Heart right ventricle (tissue), 16 donors: ENCODE data around the gene HMGN2. TPM values are rescaled to one million over a fixed set of nuclear protein-coding genes. Genes with fewer than 3 reads are reported as not detected.

Source experiments
- ATAC-seq, 8 donors: fragments of 200-7000 bp; cut with Tn5 transposase; one replicate each; pipeline ENCODE4 v1.9.1; 2020; ENCODE audit warnings: mild to moderate bottlenecking in 8 of 8, moderate library complexity in 8 of 8, moderate number of reproducible peaks in 1 of 8
- DNase-seq, 2 donors: peaks; one replicate each; pipeline ENCODE4 v3.0.0-alpha.2; 2020
- H3K27ac ChIP-seq, 10 donors: fragments of 200-600 bp; sonication (generic) in 2 of 10; one replicate each; pipeline versions ENCODE4 v1.5.0 to v1.8.0; 2020 to 2022; ENCODE audit warnings: mild to moderate bottlenecking in 3 of 10
- H3K27me3 ChIP-seq, 7 donors: fragments of 200-600 bp; one replicate each; pipeline ENCODE4 v1.8.0; 2021 to 2022; ENCODE audit warnings: mild to moderate bottlenecking in 2 of 7
- H3K36me3 ChIP-seq, 9 donors: fragments of 200-600 bp; sonication (generic) in 1 of 9; one replicate each; pipeline versions ENCODE4 v1.5.0 to v1.8.0; 2020 to 2022; ENCODE audit warnings: mild to moderate bottlenecking in 2 of 9
- H3K4me1 ChIP-seq, 9 donors: fragments of 200-600 bp; sonication (generic) in 1 of 9; one replicate each; pipeline versions ENCODE4 v1.5.0 to v1.8.0; 2020 to 2022; ENCODE audit warnings: mild to moderate bottlenecking in 4 of 9
- H3K4me3 ChIP-seq, 10 donors: fragments of 200-600 bp; sonication (generic) in 2 of 10; one replicate each; pipeline versions ENCODE4 v1.5.0 to v1.8.0; 2020 to 2022; ENCODE audit warnings: mild to moderate bottlenecking in 7 of 10, moderate library complexity in 2 of 10
- H3K9me3 ChIP-seq, 11 donors: fragments of 200-600 bp in 10 of 11; sonication (generic) in 2 of 11; one replicate each; pipeline versions ENCODE4 v1.5.0 to v1.8.0; 2013 to 2022; ENCODE audit warnings: mild to moderate bottlenecking in 2 of 11, control low read depth in 1 of 11, moderate library complexity in 1 of 11
- CTCF ChIP-seq, 9 donors: fragments of 200-600 bp; sonication (generic) in 2 of 9; IDR thresholded peaks; one replicate each; pipeline versions ENCODE4 v1.5.0 to v1.8.0; 2021 to 2022; ENCODE audit warnings: antibody characterized with exemption in 9 of 9, mild to moderate bottlenecking in 5 of 9, moderate library complexity in 1 of 9
- WGBS, 2 donors: extraction: QIAGEN DNeasy Blood & Tissue Kit; methylation state at CpG; one replicate each; pipeline ENCODE4 v1.1.7; 2013; ENCODE audit warnings: inconsistent platforms in 1 of 2; 5-methylcytosine and 5-hydroxymethylcytosine counted together
- intact Hi-C, 10 donors: fragments of 100-400 bp; cut with DNase I; formaldehyde crosslinking; loops; one replicate each; pipeline versions ENCODE4 v1.11.1 to v1.14.2; 2022
- polyA plus RNA-seq, 2 donors: library from polyadenylated mRNA; stranded (reverse); fragments of 200-250 nt; gene quantifications; one replicate each; pipeline ENCODE4 v1.2.3, GENCODE V29; 2013
- total RNA-seq, 10 donors: library from RNA; stranded (reverse); fragmentation: NEBNext Ultra II Directional in 3 of 10; extraction: Animal tissue kit (Norgen Biotek cat#: 25700) in 3 of 10; gene quantifications; one replicate each; pipeline versions ENCODE4 v1.2.1 to v1.2.4, GENCODE V29; 2021 to 2023
- donor health status: Arrhythmogenic right ventricular cardiomyopathy.
- donor health status: ischemic (EF 13 %, LVEDD 7.1; RV severe dilation, severe dysfunction).
- donor health status: healthy with polysubstance abuse.
- donor health status: DM: no; HTN: yes; CAD: no.
- donor health status: DM: no; HTN: no; CAD: no.
- donor health status: ischemic (EF 25% LVEDD 6.9; RV normal size, moderate dysfunction).
- donor health status: ischemic (EF 25% LVEDD 5.7; RV mildly dilated, moderate dysfunction).
- donor health status: healthy.
- donor health status: DM: yes; HTN: yes; CAD: no.
- donor health status: Ischemic cardiomyopathy.
- donor health status: ischemic (EF 35%, LVEDD 5.7; RV mildly dilated, moderate dysfunction).
- donor health status: nonischemic (EF 11% LVEDD 7.7; RV severe dilation, severe dysfunction).
- donor health status: DM: yes; HTN: yes; CAD: no.
- donor health status: PGD.
- donor health status: ischemic (EF 29% LVEDD 5.4; RV normal size, mild dysfunction).
- donor health status: nonischemic (EF 23%, LVEDD 6.1; RV moderate dilation, normal function).

Gene HMGN2
- total and polyA plus RNA-seq, 12 donors, result 104 to 221 (median 206) TPM

DNA sequence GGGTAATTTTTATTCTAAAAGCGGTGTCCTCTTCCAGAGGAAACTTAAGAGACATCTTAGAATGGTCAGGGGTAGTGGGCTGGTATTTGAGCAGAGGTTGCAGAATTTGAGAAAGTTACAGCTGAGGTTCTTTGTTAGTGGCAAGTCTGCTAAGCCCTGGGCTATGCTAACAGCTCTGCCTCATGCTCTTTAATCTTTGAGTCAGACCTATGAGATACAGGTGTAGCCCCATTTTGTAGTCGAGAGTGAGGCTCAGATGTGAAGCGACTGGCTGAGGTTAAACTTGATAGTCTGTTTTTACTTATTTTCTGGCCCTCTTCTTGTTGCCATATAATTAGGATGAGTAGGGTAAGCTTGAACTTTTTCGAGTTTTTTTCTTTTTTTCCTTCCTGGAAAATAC, 4.7 kb downstream of the HMGN2 start:
- DNase-seq, result no peak
- intact Hi-C loops, result no loop called here

GRCh38 chr1:26477446-26478152, 5.4 kb downstream of the HMGN2 start:
- peaks cover 0 to 71% (median 36%) of the 10 kb centered on the region in 9 donors for H3K36me3 ChIP-seq
- no peaks in the 10 kb centered on the region for H3K9me3 ChIP-seq
- H3K4me1 ChIP-seq, result peaks cover 3 to 19% (median 16%) of the 10 kb centered on the region in 9 donors
- DNase-seq, result no peak
- no peak overlapping the region for H3K4me3 ChIP-seq
- intact Hi-C loops, result no loop called here
- H3K27me3 ChIP-seq, result no peaks in the 10 kb centered on the region
- 79 to 86% methylated on average over 8 of the region's 8 CpGs for WGBS, 2 donors
- ATAC-seq, result no peak
- no peak for TF ChIP-seq CTCF (IDR thresholded peaks at IDR 0.05)
- no peak overlapping the region for H3K27ac ChIP-seq

More for the DNA sequence above, 4.7 kb downstream of the HMGN2 start:
- Histone ChIP-seq H3K4me3 (no peak overlapping the region), H3K4me1 (peaks cover 3 to 20% (median 16%) of the 10 kb centered on the region in 9 donors), H3K36me3 (peaks cover 0 to 71% (median 36%) of the 10 kb centered on the region in 9 donors), H3K27me3 (no peaks in the 10 kb centered on the region), H3K27ac (no peak overlapping the region), H3K9me3 (no peaks in the 10 kb centered on the region)
- ATAC-seq, result no peak
- TF ChIP-seq CTCF (IDR thresholded peaks at IDR 0.05), result no peak
- 86 to 93% methylated on average over 4 of the region's 4 CpGs for WGBS, 2 donors

DNA sequence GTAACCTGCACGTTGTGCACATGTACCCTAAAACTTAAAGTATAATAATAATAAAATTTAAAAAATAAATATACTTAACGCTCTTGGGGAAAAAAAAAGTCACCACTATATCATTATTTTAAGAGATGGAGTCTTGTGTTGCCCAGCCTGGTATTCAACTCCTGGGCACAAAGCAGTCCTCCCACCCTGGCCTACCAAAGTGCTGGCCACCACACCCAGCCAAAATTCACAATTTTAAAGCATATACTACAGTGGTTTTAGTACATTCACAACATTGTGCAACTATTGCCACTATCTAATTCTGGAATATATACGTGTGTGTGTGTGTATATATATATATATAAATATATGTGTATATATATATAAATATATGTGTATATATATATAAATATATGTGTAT, 5.9 kb downstream of the HMGN2 start:
- H3K27me3 ChIP-seq, result no peaks in the 10 kb centered on the region
- no peak for TF ChIP-seq CTCF (IDR thresholded peaks at IDR 0.05)
- whole genome bisulfite sequencing, 2 donors, result 81 to 88% methylated on average over 3 of the region's 3 CpGs
- H3K36me3 ChIP-seq, result peaks cover 0 to 71% (median 36%) of the 10 kb centered on the region in 9 donors
- no peak for DNase-seq
- ATAC-seq, result no peak
- no peaks in the 10 kb centered on the region for H3K9me3 ChIP-seq
- intact Hi-C loops, result no loop called here
- peaks cover 3 to 18% (median 16%) of the 10 kb centered on the region in 9 donors for H3K4me1 ChIP-seq
- H3K4me3 ChIP-seq, result no peak overlapping the region
- H3K27ac ChIP-seq, result no peak overlapping the region

GRCh38 chr1:26478988-26479387, 6.7 kb downstream of the HMGN2 start:
- intact Hi-C loops, result no loop called here
- no peak for DNase-seq
- TF ChIP-seq CTCF (IDR thresholded peaks at IDR 0.05), result no peak
- WGBS, 2 donors, result 95 to 96% methylated on average over 6 of the region's 6 CpGs
- Histone ChIP-seq H3K4me1 (peaks cover under 1 to 10% (median 8%) of the 10 kb centered on the region in 9 donors), H3K36me3 (peaks cover 0 to 62% (median 31%) of the 10 kb centered on the region in 9 donors), H3K9me3 (no peaks in the 10 kb centered on the region), H3K27ac (no peak overlapping the region), H3K27me3 (no peaks in the 10 kb centered on the region), H3K4me3 (no peak overlapping the region)
- ATAC-seq, result no peak
